A172 (cell line): Measurements from ENCODE around the gene QSOX2. TPM values are rescaled to one million over a fixed set of nuclear protein-coding genes. Genes with fewer than 3 reads are reported as not detected.

Experiments
- DNase-seq: peaks from one replicate; pipeline ENCODE4 v3.0.0-alpha.2; 2015; ENCODE audit warnings: low spot score
- total RNA-seq: library from RNA; depleted of rRNA; stranded (reverse); fragments of >200 nt; shearing (Covaris generic); gene quantifications from 2 replicates; pipeline ENCODE4 v1.2.3, GENCODE V29; 2014; rRNA removed

The QSOX2 gene
- total RNA-seq: 33.9 and 39.7 TPM in 2 replicates

- DNase-seq: peak; percentile 56
Observed at GRCh38 chr9:136245219-136246150, at the start of gene QSOX2. Gene QSOX2, minus strand, starts transcription at chr9:136245812. Its CDS starts 9 bp downstream, at chr9:136245803.

- no peak for DNase-seq
Observed at GRCh38 chr9:136295055-136295454, 49.4 kb upstream of the QSOX2 start.

- DNase-seq: no peak
Observed at GRCh38 chr9:136294437-136294836, 48.8 kb upstream of the QSOX2 start.

DNA sequence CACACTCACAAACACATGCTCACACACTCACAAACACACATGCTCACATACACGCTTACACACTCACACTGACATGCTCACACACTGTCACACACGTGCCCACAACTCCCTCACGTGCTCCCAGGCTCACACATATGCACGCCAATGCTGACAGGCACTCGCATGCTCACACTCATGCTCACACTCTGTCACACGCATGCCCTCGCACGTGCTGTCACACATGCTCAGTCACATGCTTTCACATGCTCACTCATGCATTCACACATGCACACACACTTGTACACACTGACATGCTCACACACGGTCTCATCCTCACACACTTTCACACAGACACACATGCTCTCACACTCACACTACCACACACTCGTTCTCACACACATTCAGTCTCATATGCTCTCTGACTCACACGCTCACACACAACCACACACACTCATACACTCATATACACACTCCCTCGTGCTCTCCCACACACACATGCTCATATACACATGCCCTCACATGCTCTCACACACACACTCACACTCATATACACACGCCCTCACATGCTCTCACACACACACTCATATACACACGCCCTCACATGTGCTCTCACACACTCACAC is 48.0 kb upstream of the QSOX2 start:
- no peak for DNase-seq

DNA sequence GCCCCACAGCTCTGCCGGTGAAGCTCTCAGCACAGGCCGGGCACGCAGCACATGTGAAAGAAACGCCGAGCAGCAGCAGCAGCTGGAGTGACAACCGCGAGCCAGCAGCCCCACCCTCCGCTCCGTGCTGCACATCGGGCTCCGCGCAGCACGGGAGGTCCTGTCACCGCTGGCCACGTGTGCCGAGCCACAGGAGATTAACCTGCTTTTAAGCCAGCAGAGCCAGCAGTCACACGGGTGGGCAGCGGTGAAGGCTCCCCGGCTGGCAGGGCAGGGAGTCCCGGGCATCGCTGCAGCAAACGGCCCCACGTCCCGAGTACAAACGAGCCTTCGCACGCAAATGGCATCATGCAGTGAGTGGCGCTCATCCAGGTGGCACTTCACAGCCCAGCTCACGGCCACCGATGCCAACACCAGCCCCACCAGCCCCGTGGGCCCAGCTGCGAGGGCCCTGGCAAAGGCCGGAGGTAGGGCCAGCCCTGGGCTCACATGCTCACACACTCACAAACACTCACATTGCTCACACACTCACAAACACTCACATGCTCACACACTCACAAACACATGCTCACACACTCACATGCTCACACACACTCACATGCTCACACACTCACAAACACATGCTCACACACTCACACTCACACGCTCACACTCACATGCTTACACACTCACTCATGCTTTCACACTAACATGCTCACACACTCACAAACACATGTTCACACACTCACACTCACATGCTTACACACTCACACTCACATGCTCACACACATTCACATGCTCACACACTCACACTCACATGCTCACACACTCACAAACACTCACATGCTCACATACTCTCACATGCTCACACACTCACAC is 47.2 kb upstream of the QSOX2 start:
- DNase-seq: no peak

DNA sequence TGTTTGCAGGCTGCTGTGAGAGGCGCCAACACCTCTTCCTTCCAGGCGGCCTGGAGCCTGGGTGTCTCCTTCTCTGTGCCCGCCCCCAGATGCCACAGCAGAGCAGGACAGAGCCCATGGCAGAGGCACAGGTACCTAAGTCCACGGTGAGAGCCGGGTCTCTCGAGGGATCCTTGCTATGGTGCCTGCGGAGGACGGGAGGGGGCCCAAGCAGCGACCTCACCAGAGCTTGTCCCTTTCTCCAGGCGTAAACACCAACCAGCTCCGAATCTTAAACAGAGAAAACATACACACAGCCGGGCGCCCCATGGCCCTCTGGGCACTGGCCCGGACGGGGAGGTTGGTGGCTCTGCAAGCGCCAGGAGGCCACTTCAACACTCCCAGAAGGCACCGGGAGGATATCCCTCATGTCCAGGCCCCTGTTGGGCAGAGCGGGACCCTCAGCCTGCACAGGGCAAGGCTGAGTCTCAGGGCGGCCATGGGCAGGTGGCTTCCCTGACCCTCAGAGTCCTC is 46.5 kb upstream of the QSOX2 start:
- no peak for DNase-seq

DNA sequence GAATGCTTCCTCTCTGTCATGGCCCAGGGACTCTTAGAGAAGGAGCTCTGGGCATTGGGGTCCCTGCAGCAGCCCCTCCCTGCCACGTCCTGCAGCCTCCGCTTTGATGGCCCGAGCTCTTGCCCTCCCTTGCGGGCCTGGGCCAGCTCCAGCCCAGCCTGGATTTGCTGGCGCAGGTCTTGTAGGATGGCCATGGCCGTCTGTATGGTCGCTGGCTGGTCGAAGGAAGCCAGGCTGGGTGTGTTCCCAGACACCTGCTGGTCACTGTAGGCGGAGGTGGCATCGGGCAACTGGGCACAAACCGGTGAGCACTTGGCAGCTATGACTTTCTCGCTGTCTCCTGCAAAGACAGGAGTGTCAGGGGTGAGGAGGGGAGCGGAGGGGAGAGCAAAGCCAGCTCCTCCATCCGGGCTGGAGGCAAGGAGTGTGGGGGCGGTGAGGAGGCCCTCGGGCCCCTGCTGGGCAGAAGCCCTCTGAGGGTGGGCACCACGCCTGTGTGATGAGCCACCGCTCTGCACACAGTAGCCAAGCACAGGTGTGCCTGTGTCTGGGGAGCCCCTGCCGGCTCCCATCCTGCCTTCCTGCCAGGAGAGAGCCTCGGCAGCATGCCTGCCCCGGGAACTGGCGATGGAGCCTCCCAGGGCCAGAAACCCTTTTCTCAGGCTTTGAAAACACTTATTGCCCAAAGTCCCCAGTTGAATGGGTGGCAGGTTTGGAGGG is 45.9 kb upstream of the QSOX2 start:
- DNase-seq: no peak

DNA sequence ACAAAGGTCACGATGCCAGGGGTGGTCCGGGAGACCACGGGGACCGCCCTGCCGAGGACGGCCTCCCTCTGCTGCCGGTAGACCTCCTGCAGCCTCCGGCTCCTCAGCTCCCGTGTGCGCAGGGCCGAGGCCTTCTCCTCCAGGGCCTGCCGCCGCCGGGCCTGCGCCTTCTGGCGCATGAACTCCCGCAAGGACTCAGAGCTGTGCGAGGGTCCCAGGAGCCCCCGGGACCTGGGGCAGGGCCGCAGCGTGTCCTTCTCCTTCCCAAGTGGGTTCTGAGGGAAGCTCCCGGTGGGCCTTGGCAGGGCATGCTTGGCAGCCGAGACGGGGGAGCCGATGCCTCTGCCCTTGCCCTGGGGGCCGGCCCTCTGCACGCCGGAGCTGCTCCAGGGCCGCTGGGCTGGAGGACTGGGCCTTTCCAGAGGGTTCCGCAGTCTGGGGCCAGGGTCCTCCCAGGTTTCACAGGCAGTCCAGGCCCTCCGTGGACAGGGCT is 44.9 kb upstream of the QSOX2 start:
- DNase-seq: no peak

GRCh38 chr9:136289651-136290507 is 44.3 kb upstream of the QSOX2 start:
- no peak for DNase-seq

- no peak for DNase-seq
Observed at GRCh38 chr9:136287960-136288753, 42.5 kb upstream of the QSOX2 start.

DNA sequence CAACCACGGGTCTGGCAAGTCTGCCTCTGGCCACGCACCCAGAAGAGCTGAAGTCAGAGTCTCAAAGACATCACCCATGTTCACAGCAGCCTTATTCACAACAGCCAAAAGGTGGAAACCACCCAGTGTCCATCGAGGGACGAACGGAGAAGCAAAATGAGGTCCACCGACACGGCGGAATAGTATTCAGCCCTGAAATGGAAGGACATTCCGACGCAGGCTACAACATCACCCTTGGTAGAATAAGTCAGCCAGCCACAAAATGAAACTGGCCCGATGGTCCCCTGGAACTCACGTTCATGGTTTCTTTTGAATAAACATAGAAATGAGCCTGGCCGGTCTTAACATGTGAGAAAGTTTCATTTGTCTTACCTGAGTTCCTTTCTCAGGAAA is 41.4 kb upstream of the QSOX2 start:
- DNase-seq: no peak

GRCh38 chr9:136286359-136286986 is 40.9 kb upstream of the QSOX2 start:
- DNase-seq: no peak

- no peak for DNase-seq
Observed at GRCh38 chr9:136285501-136286358, 40.1 kb upstream of the QSOX2 start.

DNA sequence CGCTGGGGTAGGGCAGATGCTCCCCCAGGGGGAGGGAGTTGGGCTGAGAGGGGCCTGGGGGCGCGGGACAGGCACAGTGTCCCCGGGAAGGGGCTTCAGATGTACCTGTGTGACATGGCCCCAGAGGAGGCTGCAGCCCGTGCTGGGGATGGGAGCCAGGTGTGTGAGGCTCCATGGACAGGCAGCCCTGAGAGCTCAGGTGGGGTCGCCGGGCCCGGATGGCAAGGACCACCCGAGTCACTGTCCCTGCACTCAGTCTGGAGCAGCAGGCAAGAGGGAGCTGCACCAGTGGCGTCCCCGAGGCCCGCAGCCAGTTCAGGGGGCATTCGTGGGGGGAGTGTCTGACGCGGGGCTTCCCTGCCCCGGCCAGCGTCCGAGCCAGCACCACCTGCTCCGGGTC is 39.3 kb upstream of the QSOX2 start:
- DNase-seq: no peak

DNA sequence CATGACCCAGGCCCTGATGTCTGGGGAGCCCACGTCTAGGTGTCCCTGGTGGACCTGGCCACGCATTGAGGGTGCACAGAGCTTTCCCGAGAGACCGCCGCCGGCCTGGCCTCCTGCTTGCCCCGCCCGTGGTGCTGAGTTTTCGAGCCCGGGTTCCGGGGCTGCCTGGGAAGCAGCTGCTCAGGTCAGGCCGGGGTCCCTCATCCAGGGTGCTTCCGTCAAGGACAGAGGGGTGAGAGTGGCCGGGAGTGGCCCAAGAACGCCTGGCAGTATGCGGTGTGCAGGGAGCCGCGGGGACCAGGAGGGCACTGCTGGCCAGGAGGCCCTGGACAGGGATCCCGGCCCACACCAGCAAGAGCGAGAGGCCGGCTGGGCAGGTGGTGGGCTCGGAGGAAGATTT is 38.7 kb upstream of the QSOX2 start:
- DNase-seq: no peak

DNA sequence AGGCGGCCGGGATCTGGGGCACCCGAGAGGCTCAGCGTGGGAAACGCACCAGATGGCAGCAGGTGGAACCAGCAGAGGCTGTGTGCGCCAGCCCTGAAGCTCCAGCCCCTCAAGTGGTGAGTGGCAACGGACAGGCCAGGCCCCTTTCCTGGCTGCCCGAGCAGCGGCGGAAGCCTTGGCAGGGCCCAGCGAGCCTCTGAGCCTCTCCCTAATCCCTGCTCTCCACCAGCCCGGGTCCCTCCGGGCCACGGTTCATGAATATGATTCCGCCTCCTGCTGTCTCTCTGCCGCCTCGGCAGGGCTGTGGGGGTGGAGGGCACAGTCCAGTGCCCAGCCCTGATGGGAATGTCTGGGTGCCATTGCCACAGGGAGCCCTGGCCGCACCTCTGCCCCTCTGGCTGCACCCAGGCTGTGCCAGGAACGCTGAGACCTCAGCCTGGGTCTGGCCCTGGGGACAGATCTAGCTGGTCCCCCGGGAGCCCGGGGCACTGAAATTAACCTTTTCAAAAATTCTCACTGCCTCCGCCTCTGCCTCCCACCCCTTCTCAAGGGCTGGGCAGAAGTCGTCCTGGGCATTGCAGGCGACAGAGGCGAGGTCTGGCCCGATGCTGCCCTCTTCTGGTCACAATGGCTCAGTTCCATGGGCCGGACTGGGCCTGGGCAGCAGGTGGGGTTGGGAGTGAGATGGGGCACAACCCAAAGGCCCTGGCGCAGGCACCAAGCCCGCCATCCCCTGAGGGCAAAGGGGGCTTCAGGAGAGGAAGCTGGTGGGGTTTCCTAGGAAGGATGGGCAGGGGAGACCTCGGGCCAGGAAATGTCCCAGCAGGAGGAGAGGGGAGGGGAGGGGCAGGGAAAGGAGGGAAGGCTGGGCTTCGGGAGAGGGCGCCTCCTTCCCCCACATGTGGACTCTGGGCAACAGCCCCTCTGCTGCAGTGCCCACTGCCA is 38.0 kb upstream of the QSOX2 start:
- DNase-seq: peak; percentile 85
